Ovary (tissue), 3 donors: ENCODE measurements around the gene LYST.

Source experiments
- CTCF ChIP-seq, 3 donors: fragments of 450-650 bp in 2 of 3; fragments of 200-600 bp in 1 of 3; IDR thresholded peaks; one replicate each; pipeline versions ENCODE4 v1.5.1 to v1.8.0; 2016 to 2022; ENCODE audit warnings: antibody characterized with exemption in 3 of 3, mild to moderate bottlenecking in 1 of 3
- POLR2A ChIP-seq: fragments of 450-650 bp; IDR thresholded peaks from one replicate; pipeline ENCODE4 v1.6.1; 2017; ENCODE audit warnings: antibody characterized with exemption, mild to moderate bottlenecking, moderate library complexity
- donor health status: DM: no; HTN: no; CAD: no.

GRCh38 chr1:235669277-235669676, 197.4 kb downstream of the LYST start:
- TF ChIP-seq CTCF (IDR thresholded peaks at IDR 0.05) (no peak), POLR2A (no peak)
